NCI-H1694 (cell line): ENCODE results near the gene NPAS3.

Source experiments
- DNase-seq: peaks from one replicate; lab custom pipeline; 2025; lab: John Stamatoyannopoulos, UW

The NPAS3 gene

GRCh38 chr14:33480071-33480886 lies 541.6 kb downstream of the NPAS3 start:
- no peak for DNase-seq

DNA sequence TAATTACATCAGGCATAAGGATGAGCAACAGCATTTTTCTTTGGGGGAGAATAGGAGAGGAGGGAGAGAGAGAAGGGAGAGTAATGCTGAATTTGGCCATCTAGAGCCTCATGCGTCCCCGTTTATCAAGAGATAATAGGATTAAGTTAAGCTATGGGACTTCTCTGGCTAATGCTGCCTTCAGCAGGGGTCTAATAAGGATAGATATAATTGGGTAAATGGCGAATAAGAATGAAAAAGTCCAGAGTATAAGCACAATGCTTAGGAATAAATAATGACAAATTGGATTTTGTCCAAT lies 542.2 kb downstream of the NPAS3 start:
- DNase-seq, result no peak

DNA sequence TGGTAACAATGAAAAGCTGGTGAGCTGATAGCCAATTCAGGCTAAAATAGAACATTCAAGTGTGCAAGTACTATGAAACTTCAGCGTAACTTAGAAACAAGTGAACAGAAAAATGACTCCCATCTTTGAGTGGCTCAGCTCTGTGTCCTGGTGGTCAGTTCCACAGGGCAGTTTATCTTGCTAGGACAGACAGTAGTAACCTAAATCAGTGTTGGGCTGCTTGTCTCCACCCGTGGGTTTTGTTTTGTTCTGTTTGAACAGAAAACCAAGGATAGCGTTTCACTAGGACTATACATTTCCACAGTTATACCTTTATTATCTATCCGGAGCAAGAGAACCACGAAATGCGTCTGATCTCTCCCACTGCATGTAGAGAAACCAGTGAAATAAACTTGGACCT lies 544.4 kb downstream of the NPAS3 start:
- DNase-seq, result no peak

- no peak for DNase-seq
These were observed 544.9 kb downstream of the NPAS3 start for GRCh38 chr14:33483541-33483940.

DNA sequence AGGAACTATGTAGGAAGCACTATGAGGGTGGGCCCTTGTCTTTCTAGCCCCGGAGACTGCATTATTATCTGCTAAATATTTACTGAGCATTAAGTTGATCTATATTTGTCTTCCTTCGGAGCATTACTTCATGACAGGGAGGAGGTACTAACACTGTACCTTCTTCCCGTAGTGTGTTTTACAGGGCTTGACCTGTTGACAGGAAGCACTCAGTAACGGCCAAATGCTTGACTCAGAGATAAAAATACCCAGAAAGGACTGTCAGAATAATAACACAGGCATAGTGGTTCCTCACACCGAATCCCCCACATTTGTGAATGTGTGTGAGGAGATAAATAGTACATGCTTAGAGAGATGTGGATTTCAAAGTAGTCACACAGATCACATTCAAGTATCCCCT lies 545.6 kb downstream of the NPAS3 start:
- DNase-seq, result no peak

DNA sequence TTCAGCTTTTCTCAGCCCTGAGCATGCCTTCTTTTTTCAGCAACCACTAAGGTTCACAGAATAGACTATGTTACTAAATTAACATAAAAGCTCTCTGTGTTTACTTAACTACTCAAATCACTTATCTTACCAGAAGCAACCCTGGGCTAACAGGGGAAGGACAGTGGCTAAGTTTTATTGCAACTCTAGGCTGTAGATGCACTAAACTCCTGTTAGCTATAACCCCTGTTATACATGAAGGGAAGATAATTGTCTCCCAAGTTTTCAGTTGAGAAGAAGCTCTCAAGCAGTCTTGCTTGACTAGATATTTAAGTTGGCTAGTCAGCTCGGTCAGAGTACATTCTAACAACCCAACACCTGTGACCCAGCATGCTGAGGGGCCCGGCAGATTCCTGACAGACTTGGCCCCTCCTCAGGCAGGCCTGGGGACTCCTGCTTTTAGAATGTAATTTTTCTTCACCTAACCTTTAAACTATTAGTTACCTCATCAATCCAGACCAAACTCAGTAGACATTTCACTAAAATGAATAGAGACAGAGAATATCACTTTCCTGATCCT lies 547.7 kb downstream of the NPAS3 start:
- no peak for DNase-seq

DNA sequence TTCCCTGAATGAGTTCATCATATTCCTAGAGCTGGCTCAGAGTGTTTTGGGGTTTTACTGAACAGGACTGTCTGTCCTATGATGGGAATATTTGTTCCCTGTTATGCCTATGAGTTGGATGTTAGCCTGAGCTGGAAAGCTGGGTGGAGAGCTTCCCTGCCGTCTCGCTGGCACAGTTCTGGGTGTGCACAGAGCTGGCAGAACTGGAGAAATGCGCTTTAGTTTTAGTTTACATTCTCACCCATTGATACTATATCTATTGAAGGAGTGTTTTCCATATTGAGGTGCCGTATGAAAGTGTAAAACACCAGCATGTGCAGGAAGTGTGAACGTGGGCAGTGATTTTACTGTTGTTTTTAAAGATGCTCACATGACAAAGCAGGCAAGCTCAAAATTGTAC lies 549.9 kb downstream of the NPAS3 start:
- DNase-seq, result no peak

DNA sequence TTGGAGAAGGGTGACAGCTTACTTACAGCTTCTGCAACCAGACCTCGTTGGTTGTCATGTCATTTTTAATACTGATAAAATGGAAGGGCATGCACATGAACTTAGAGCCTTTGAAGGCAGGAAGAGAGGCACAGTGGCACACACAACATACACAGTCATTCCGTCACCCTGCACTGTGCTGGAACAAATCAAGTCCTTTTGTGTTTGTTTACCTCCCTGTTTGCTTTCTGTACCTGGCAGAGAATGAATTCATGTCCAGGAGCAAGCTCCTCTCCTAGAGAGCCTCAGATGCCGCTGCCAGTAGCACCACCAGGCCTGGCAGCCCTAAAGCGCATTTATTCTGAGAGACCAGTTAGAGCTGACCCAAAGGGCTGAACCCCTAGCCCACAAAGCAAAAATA lies 551.9 kb downstream of the NPAS3 start:
- DNase-seq, result no peak

- no peak for DNase-seq
These were observed 552.4 kb downstream of the NPAS3 start for GRCh38 chr14:33491112-33491511.

GRCh38 chr14:33492491-33492890 lies 553.8 kb downstream of the NPAS3 start:
- no peak for DNase-seq

- no peak for DNase-seq
These were observed 554.6 kb downstream of the NPAS3 start for GRCh38 chr14:33493266-33493665.

- DNase-seq, result no peak
These were observed 555.3 kb downstream of the NPAS3 start for GRCh38 chr14:33493990-33494389.

DNA sequence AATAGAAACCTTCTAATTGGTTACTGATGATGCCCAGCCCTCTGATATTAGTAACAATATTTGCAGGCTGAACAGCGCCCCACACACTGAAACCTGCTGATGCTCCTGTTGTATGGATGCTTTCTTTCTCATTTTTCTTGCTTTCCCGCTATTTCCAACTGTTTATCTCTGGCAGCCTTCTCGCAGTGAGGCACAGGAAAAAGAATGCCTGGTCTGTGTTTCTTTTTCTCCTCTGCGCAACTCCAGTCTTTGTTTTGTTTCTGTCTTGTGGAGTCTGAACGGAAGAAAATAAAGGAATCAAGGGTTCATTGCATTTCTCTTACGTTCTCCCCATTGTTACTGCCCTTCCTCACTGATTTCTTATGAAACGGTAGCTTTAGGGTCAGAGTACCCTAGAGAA lies 561.0 kb downstream of the NPAS3 start:
- DNase-seq, result no peak

- DNase-seq, result no peak
These were observed 565.8 kb downstream of the NPAS3 start for GRCh38 chr14:33504246-33505099.

- DNase-seq, result no peak
These were observed 566.7 kb downstream of the NPAS3 start for GRCh38 chr14:33505266-33505962.

GRCh38 chr14:33505963-33506329 lies 567.3 kb downstream of the NPAS3 start:
- DNase-seq, result no peak

DNA sequence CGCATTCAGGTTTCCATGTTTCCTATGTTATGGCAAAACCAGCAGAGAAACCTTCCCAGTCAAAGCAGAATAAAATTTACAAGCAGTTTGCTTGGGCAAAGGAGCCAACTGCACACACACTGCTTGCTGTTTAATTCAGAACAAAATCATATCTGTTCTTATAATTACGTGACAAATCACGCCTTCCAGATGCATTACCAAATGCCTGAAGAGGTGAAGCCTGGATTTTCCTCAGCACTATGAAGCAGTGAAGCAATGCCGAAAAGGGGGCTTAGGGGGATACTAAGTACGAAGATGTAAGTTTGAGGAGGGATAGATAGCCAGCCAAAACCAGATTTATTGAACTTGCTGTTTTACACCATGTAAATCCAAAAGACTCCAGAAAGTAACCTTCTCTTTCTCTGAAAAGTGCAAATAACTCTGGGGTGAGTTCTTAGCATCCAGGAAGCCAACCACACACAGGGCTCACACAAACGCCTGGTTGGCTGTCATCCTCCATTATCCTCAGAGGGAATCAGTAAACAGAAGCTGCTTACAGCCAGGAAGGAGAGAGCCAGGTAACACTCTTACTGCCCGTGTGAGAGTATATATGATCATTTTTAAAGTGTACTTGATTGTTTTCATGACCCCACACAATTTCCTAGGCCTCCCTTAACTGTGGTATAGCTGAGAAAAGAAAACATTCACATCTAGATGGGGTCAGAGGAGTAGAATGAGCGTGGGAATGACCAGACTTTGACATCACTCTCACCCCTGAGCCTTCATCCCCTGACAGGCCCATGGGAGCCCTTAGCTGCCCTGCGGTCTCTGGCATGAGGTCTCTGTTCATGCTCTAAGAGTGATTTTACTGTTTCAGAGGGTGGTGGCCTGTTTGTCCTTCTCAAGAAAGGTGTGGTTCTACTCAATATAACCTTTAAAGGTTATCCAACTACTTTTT lies 569.7 kb downstream of the NPAS3 start:
- DNase-seq, result no peak

GRCh38 chr14:33509454-33509853 lies 570.8 kb downstream of the NPAS3 start:
- no peak for DNase-seq

DNA sequence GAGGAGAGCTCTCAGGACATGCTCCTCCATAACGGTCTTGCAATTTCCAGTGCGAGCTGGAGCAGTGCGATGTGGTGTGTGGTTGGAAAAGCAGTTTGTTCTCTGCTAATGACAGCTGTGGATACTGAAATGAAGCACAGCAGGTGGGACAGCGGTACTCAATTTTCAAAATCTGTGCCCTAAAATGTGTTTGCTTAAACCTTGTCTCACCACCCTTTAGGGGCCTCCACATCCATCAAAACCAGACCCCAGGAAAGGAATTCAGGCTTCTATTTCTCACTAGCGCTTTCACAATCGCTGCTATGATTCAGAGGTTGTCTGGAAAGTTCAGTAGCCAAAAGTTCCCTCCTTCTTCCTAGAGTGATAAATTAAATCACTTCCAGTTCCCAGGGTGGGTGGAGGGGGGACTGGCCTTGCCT lies 571.4 kb downstream of the NPAS3 start:
- DNase-seq, result no peak

- no peak for DNase-seq
These were observed 572.3 kb downstream of the NPAS3 start for GRCh38 chr14:33510991-33511390.

DNA sequence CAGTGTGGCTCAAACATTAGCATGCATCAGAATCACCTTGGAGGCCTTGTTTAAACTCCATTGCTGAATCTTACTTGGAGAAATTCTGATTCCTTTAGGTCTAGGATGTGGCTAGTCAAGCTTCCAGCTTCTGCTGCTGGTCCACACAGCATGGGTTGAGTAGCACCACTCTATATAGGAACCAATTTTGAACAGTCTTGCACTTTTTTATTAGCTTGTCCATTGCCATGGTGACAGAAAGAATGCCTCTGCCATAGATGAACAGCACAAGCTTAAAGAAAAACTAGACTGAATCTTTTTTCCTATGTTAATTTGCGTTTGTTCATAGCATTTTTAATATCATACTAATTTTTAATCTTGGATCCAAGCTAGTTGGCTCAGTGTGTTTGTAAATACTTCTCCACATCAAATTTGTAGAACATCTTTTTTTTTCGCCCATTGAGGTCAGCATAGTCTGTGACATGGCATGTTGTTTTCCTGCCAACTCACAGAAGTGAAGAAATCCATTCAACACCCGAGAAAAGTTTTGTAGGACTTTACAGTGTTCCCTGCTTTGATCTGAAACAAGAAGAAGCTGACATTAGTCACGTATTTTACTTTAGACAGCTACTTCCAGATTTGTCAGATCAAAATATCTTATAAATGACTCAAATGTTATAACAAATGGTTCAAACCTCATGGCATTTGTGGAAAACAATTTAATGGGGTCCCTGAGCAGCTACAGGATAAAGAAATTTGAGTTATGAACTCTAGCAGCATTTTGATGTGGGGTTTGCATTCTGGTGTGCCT lies 573.4 kb downstream of the NPAS3 start:
- DNase-seq, result no peak
